Coronary artery (tissue), 2 donors: ENCODE data around the gene AP3M1.

Experiments used
- DNase-seq: peaks from one replicate; pipeline ENCODE4 v3.0.0-alpha.2; 2017; ENCODE audit warnings: low spot score
- H3K27ac ChIP-seq, 2 donors: fragments of 200-600 bp; sonication (generic); one replicate each; pipeline ENCODE4 v1.5.1; 2016 to 2019
- H3K4me3 ChIP-seq: fragments of 200-600 bp; sonication (generic); 2 replicates; pipeline ENCODE4 v1.5.1; 2016; ENCODE audit warnings: mild to moderate bottlenecking, moderate library complexity
- CTCF ChIP-seq: fragments of 200-600 bp; sonication (generic); IDR thresholded peaks from one replicate; pipeline ENCODE4 v1.5.1; 2019; ENCODE audit warnings: antibody characterized with exemption

The AP3M1 gene

GRCh38 chr10:74104996-74105395 is 45.6 kb downstream of the AP3M1 start:
- Histone ChIP-seq H3K27ac (no peak overlapping the region), H3K4me3 (no peak overlapping the region)
- DNase-seq = no peak
- no peak for TF ChIP-seq CTCF

GRCh38 chr10:74104480-74104879 is 46.1 kb downstream of the AP3M1 start:
- H3K27ac ChIP-seq = no peak overlapping the region
- DNase-seq = no peak
- H3K4me3 ChIP-seq = no peak overlapping the region
- TF ChIP-seq CTCF = no peak

- no peak overlapping the region for H3K4me3 ChIP-seq
- no peak for DNase-seq
- no peak overlapping the region for H3K27ac ChIP-seq
- TF ChIP-seq CTCF = no peak
Measured at GRCh38 chr10:74103560-74104258, 46.9 kb downstream of the AP3M1 start.

- H3K4me3 ChIP-seq = no peak overlapping the region
- TF ChIP-seq CTCF = no peak
- DNase-seq = no peak
- H3K27ac ChIP-seq = no peak overlapping the region
Measured at GRCh38 chr10:74099836-74100235, 50.8 kb downstream of the AP3M1 start.

- no peak for TF ChIP-seq CTCF
- no peak overlapping the region for H3K4me3 ChIP-seq
- no peak overlapping the region for H3K27ac ChIP-seq
- DNase-seq = no peak
Measured at GRCh38 chr10:74099420-74099819, 51.2 kb downstream of the AP3M1 start.

- no peak for DNase-seq
- no peak overlapping the region for H3K27ac ChIP-seq
Measured at GRCh38 chr10:74097776-74098175, 52.9 kb downstream of the AP3M1 start.

More at GRCh38 chr10:74097776-74098175, 52.9 kb downstream of the AP3M1 start:
- H3K4me3 ChIP-seq = no peak overlapping the region
- TF ChIP-seq CTCF = no peak
